Gastrocnemius medialis (tissue), 4 donors: ENCODE measurements around the gene ALDH3A1.

ENCODE experiments used
- CTCF ChIP-seq, 5 experiments: fragments of 450-650 bp in 3 of 5; fragments of 200-600 bp in 2 of 5; sonication (generic) in 2 of 5; IDR thresholded peaks in 4 of 5; conservative IDR thresholded peaks in 1 of 5; 1 replicate in 4 of 5; 2 replicates in 1 of 5; pipeline ENCODE4 v1.5.1; 2016 to 2019; ENCODE audit warnings: antibody characterized with exemption in 5 of 5, mild to moderate bottlenecking in 3 of 5, moderate library complexity in 3 of 5
- POLR2A ChIP-seq, 2 donors: fragments of 450-650 bp; IDR thresholded peaks; one replicate each; pipeline ENCODE4 v1.6.1; 2017; ENCODE audit warnings: antibody characterized with exemption in 2 of 2, mild to moderate bottlenecking in 2 of 2, moderate library complexity in 2 of 2

GRCh38 chr17:19705201-19705600, 42.9 kb downstream of the ALDH3A1 start:
- no peak for TF ChIP-seq CTCF (IDR thresholded peaks at IDR 0.05 in 4 of 5, conservative IDR thresholded peaks at IDR 0.05 in 1 of 5)
- TF ChIP-seq POLR2A (IDR thresholded peaks at IDR 0.05): no peak
